NCI-H1105 (cell line): ENCODE measurements around the gene IGFL4.
A peak's percentile ranks its signal among the peaks of the same experiment; 100 is the strongest.

Experiments used
- DNase-seq: peaks from one replicate; lab custom pipeline; 2025; lab: John Stamatoyannopoulos, UW

Gene IGFL4

GRCh38 chr19:46020819-46021125 lies 20.0 kb downstream of the IGFL4 start:
- no peak for DNase-seq

- no peak for DNase-seq
Measured at GRCh38 chr19:46019270-46019669, 21.5 kb downstream of the IGFL4 start.

GRCh38 chr19:46018729-46019251 lies 22.0 kb downstream of the IGFL4 start:
- DNase-seq = no peak

GRCh38 chr19:46017874-46018675 lies 22.7 kb downstream of the IGFL4 start:
- no peak for DNase-seq

GRCh38 chr19:46017095-46017429 lies 23.7 kb downstream of the IGFL4 start:
- DNase-seq = no peak

- peak; percentile 80 for DNase-seq
Measured at GRCh38 chr19:46016426-46017094, 24.2 kb downstream of the IGFL4 start.

GRCh38 chr19:46015687-46016425 lies 24.9 kb downstream of the IGFL4 start:
- no peak for DNase-seq

- peak; percentile 93 for DNase-seq
Measured at GRCh38 chr19:46014941-46015686, 25.7 kb downstream of the IGFL4 start.

GRCh38 chr19:46014534-46014933 lies 26.3 kb downstream of the IGFL4 start:
- DNase-seq = no peak

- DNase-seq = peak; percentile 52
Measured at GRCh38 chr19:46009530-46010510, 31.0 kb downstream of the IGFL4 start.

- DNase-seq = no peak
Measured at GRCh38 chr19:46006411-46006810, 34.4 kb downstream of the IGFL4 start.

- DNase-seq = no peak
Measured at GRCh38 chr19:46002678-46003275, 38.0 kb downstream of the IGFL4 start.

GRCh38 chr19:46000491-46001246 lies 40.1 kb downstream of the IGFL4 start:
- peak; percentile 78 for DNase-seq

- DNase-seq = peak; percentile 58
Measured at GRCh38 chr19:45999653-46000121, 41.1 kb downstream of the IGFL4 start.

GRCh38 chr19:45998834-45999233 lies 42.0 kb downstream of the IGFL4 start:
- DNase-seq = no peak

- no peak for DNase-seq
Measured at GRCh38 chr19:45996933-45997332, 43.9 kb downstream of the IGFL4 start.

- DNase-seq = no peak
Measured at GRCh38 chr19:45995715-45996385, 45.0 kb downstream of the IGFL4 start.

- DNase-seq = peak; percentile 99
Measured at GRCh38 chr19:45994998-45995714, 45.6 kb downstream of the IGFL4 start, which contains the start of gene CCDC61. CCDC61 (plus strand) TSS chr19:45995467; CDS start chr19:46003019, 7,552 bp downstream.
